ENCODE measurements around the gene TBC1D1. TPM values are rescaled to one million over a fixed set of nuclear protein-coding genes. Genes with fewer than 3 reads are reported as not detected.

TBC1D1 gene
- total RNA-seq, 1 experiment from 2014 or later = 56.0 TPM

DNA sequence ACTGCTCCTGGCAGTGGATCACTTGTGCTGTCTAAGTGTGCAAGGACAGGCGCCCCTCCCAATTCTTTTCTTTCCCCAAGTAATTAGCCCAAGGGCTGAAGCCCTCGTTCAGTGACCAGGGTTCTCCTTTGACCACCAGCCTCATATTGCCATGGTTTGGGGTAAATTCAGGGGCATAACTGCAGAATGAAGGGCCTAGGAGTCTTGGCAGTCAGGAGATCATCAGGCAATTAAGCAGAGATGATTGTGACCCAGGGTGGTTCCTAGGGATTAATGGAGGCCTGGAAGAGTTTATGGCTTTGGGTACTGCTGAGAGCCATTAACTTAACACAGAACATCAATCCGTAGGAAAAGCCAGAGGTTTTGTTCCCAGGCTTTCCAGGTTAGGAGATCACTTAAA lies 240.0 kb downstream of the TBC1D1 start:
- H3K4me1 ChIP-seq (ENCODE audit: control insufficient read depth, insufficient read depth, low read length) = no peaks in the 10 kb centered on the region
- H3K27me3 ChIP-seq (ENCODE audit: control insufficient read depth, insufficient read depth, low read length) = no peaks in the 10 kb centered on the region
- ChIA-PET POLR2A (no interaction called here), CTCF (no interaction called here)
- no peak for ATAC-seq
- BruUV-seq (replicated peaks) = no TSS peak
- no peak overlapping the region for H3K4me3 ChIP-seq (ENCODE audit: low read depth in 2 of 2, low read length in 2 of 2)
- H3K36me3 ChIP-seq (ENCODE audit: control insufficient read depth, insufficient read depth, low read length) = no peaks in the 10 kb centered on the region
- no peak for TF ChIP-seq POLR2AphosphoS5 (IDR thresholded peaks at IDR 0.05; ENCODE audit: low read depth, low read length)
- no peak for TF ChIP-seq SIN3A (IDR thresholded peaks at IDR 0.05; ENCODE audit: borderline replicate concordance, insufficient read depth, low read depth, low read length)
- TF ChIP-seq TCF7L2 (IDR thresholded peaks at IDR 0.05; ENCODE audit: low read depth, low read length) = no peak
- TF ChIP-seq, protein P1, sequence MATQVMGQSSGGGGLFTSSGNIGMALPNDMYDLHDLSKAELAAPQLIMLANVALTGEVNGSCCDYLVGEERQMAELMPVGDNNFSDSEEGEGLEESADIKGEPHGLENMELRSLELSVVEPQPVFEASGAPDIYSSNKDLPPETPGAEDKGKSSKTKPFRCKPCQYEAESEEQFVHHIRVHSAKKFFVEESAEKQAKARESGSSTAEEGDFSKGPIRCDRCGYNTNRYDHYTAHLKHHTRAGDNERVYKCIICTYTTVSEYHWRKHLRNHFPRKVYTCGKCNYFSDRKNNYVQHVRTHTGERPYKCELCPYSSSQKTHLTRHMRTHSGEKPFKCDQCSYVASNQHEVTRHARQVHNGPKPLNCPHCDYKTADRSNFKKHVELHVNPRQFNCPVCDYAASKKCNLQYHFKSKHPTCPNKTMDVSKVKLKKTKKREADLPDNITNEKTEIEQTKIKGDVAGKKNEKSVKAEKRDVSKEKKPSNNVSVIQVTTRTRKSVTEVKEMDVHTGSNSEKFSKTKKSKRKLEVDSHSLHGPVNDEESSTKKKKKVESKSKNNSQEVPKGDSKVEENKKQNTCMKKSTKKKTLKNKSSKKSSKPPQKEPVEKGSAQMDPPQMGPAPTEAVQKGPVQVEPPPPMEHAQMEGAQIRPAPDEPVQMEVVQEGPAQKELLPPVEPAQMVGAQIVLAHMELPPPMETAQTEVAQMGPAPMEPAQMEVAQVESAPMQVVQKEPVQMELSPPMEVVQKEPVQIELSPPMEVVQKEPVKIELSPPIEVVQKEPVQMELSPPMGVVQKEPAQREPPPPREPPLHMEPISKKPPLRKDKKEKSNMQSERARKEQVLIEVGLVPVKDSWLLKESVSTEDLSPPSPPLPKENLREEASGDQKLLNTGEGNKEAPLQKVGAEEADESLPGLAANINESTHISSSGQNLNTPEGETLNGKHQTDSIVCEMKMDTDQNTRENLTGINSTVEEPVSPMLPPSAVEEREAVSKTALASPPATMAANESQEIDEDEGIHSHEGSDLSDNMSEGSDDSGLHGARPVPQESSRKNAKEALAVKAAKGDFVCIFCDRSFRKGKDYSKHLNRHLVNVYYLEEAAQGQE (IDR thresholded peaks at IDR 0.05; ENCODE audit: insufficient read depth in 1 of 2, low read depth in 2 of 2, low read length in 1 of 2) = no peak
- TF ChIP-seq, protein P2, sequence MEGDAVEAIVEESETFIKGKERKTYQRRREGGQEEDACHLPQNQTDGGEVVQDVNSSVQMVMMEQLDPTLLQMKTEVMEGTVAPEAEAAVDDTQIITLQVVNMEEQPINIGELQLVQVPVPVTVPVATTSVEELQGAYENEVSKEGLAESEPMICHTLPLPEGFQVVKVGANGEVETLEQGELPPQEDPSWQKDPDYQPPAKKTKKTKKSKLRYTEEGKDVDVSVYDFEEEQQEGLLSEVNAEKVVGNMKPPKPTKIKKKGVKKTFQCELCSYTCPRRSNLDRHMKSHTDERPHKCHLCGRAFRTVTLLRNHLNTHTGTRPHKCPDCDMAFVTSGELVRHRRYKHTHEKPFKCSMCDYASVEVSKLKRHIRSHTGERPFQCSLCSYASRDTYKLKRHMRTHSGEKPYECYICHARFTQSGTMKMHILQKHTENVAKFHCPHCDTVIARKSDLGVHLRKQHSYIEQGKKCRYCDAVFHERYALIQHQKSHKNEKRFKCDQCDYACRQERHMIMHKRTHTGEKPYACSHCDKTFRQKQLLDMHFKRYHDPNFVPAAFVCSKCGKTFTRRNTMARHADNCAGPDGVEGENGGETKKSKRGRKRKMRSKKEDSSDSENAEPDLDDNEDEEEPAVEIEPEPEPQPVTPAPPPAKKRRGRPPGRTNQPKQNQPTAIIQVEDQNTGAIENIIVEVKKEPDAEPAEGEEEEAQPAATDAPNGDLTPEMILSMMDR (IDR thresholded peaks at IDR 0.05) = no peak
- no peak overlapping the region for H3K27ac ChIP-seq (ENCODE audit: low read length)
- intact Hi-C loops (cut with micrococcal nuclease; ENCODE audit: unreplicated experiment) (no loop called here), in situ Hi-C loops (cut with HindIII; ENCODE audit: low pct_unique_long_range_greater_than_20kb, low sequenced_read_pairs) (no loop called here)
- H3K9me3 ChIP-seq (ENCODE audit: control insufficient read depth, insufficient read depth, low read depth, low read length) = no peaks in the 10 kb centered on the region
- DNase-seq (ENCODE audit: low read depth, low spot score) = no peak

DNA sequence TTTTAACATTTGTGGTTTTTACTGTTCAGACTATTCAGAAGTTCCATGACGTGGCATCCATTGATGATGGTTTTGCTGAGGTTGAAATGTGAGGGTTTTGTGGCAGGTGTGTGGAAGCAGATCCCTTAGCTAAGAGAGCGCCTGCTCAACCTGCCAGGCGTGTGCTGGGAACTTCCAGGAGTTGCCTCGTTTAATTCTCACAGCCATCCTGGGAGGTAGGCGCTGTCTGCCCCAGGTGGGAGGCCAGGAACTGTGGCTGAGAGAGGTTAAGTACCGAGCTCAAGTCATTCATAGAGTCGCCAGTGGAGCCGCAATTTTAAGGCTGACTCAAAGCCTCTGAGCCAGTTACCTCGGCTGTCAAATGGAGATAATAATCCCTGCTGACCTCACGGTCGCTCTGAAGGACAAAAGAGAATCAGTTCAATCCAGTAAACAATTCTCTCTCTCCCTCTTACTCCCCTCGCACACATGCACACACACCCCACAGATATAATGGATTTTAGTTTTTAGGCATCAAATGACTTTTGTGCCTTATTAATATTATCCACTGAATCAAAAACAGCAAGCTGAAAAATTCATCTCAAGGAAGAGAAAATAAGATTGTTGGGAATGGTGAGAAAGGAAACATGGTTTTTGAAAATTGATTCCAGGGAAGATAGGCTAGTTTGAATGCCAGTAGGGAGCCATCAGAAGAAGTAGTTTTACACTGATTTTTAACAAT lies 240.6 kb downstream of the TBC1D1 start:
- Histone ChIP-seq H3K27ac (ENCODE audit: low read length) (no peak overlapping the region), H3K4me3 (ENCODE audit: low read depth in 2 of 2, low read length in 2 of 2) (no peak overlapping the region), H3K27me3 (ENCODE audit: control insufficient read depth, insufficient read depth, low read length) (no peaks in the 10 kb centered on the region), H3K9me3 (ENCODE audit: control insufficient read depth, insufficient read depth, low read depth, low read length) (no peaks in the 10 kb centered on the region), H3K36me3 (ENCODE audit: control insufficient read depth, insufficient read depth, low read length) (no peaks in the 10 kb centered on the region), H3K4me1 (ENCODE audit: control insufficient read depth, insufficient read depth, low read length) (no peaks in the 10 kb centered on the region)
- ChIA-PET POLR2A (no interaction called here), CTCF (no interaction called here)
- intact Hi-C loops (cut with micrococcal nuclease; ENCODE audit: unreplicated experiment) = no loop called here
- ATAC-seq (no peak), DNase-seq (ENCODE audit: low read depth, low spot score) (no peak)
- BruUV-seq (replicated peaks) = no TSS peak
- in situ Hi-C loops (cut with HindIII; ENCODE audit: low pct_unique_long_range_greater_than_20kb, low sequenced_read_pairs) = no loop called here
- TF ChIP-seq, protein P2 (IDR thresholded peaks at IDR 0.05) = no peak
- no peak for TF ChIP-seq SIN3A (IDR thresholded peaks at IDR 0.05; ENCODE audit: borderline replicate concordance, insufficient read depth, low read depth, low read length)
- no peak for TF ChIP-seq POLR2AphosphoS5 (IDR thresholded peaks at IDR 0.05; ENCODE audit: low read depth, low read length)
- TF ChIP-seq, protein P1 (IDR thresholded peaks at IDR 0.05; ENCODE audit: insufficient read depth in 1 of 2, low read depth in 2 of 2, low read length in 1 of 2) = no peak
- no peak for TF ChIP-seq TCF7L2 (IDR thresholded peaks at IDR 0.05; ENCODE audit: low read depth, low read length)
